Measurements from ENCODE around the gene IPMK. TPM values are rescaled to one million over a fixed set of nuclear protein-coding genes. Genes with fewer than 3 reads are reported as not detected.

Gene IPMK
- total and polyA plus RNA-seq, 2 of the 8 experiments (the other 6 are each of a cell fraction or from before 2014, with no cell fraction given), result 1.3 to 7.8 TPM

- no peak for TF ChIP-seq CHD7 (IDR thresholded peaks at IDR 0.05; ENCODE audit: insufficient replicate concordance, low read length)
- TF ChIP-seq PHF8 (conservative IDR thresholded peaks at IDR 0.05; ENCODE audit: low read depth, low read length), result no peak
- no peak for TF ChIP-seq RXRA (IDR thresholded peaks at IDR 0.05; ENCODE audit: insufficient read depth, low read depth, low read length)
- no peak for TF ChIP-seq SIX5 (IDR thresholded peaks at IDR 0.05; ENCODE audit: low read depth, low read length)
- TF ChIP-seq CBX8 (IDR thresholded peaks at IDR 0.05; ENCODE audit: borderline replicate concordance, low read depth, low read length), result no peak
- no peak for TF ChIP-seq EZH2 (IDR thresholded peaks at IDR 0.05; ENCODE audit: low read depth, low read length, severe bottlenecking)
- TF ChIP-seq CEBPB (IDR thresholded peaks at IDR 0.05; ENCODE audit: low read depth, low read length), result no peak
- TF ChIP-seq TCF12 (IDR thresholded peaks at IDR 0.05; ENCODE audit: low read depth, low read length), result no peak
- no peak for TF ChIP-seq ATF3 (IDR thresholded peaks at IDR 0.05; ENCODE audit: insufficient read depth, low read depth, low read length)
- no peak for TF ChIP-seq CTBP2 (IDR thresholded peaks at IDR 0.05; ENCODE audit: borderline replicate concordance, insufficient read depth, insufficient read length, low read length)
Measured at GRCh38 chr10:58264780-58265179, 2.9 kb downstream of the IPMK start (continued).

All from H1 (cell line).